ENCODE results near the gene KCTD14. TPM values are rescaled to one million over a fixed set of nuclear protein-coding genes. Genes with fewer than 3 reads are reported as not detected.
"Not testable (repeated sequence)": the region's sequence is repeated elsewhere in the genome, so short reads cannot be mapped to it uniquely, and the experiment has no call there.

The KCTD14 gene
- total and polyA plus RNA-seq, 4 donors: 0.70 to 7.3 (median 6.7) TPM

- WGBS: 35% methylated on average over 7 of the region's 7 CpGs
- DNase-seq (ENCODE audit: low spot score): no peak
- Histone ChIP-seq H3K4me1 (ENCODE audit: control insufficient read depth in 4 of 4, insufficient read depth in 4 of 4, low read length in 3 of 4) (peaks cover 0 to 14% (median 5%) of the 10 kb centered on the region in 4 donors), H3K36me3 (ENCODE audit: control insufficient read depth in 4 of 4, insufficient read depth in 3 of 4, low read depth in 1 of 4, low read length in 3 of 4) (no peaks in the 10 kb centered on the region), H3K9me3 (ENCODE audit: control insufficient read depth in 4 of 4, low read length in 3 of 4) (no peaks in the 10 kb centered on the region), H3K27me3 (ENCODE audit: control insufficient read depth in 4 of 4, insufficient read depth in 4 of 4, low read length in 3 of 4) (no peaks in the 10 kb centered on the region), H3K9ac (ENCODE audit: low read depth in 1 of 2, low read length in 2 of 2) (no peak overlapping the region), H3K27ac (ENCODE audit: low read depth in 1 of 2, low read length in 2 of 2) (no peak overlapping the region), H3K4me3 (ENCODE audit: low read depth in 1 of 3, low read length in 3 of 3) (no peak overlapping the region)
- no peak for TF ChIP-seq CTCF (IDR thresholded peaks at IDR 0.05; ENCODE audit: low read depth, low read length, missing input control)
- TF ChIP-seq EGR1 (IDR thresholded peaks at IDR 0.05; ENCODE audit: low read depth in 2 of 2): no peak
Observed at GRCh38 chr11:78030429-78031325, 7.6 kb upstream of the KCTD14 start.

GRCh38 chr11:78028423-78028822 is 5.3 kb upstream of the KCTD14 start:
- peaks cover 0 to 14% (median 5%) of the 10 kb centered on the region in 4 donors for H3K4me1 ChIP-seq (ENCODE audit: control insufficient read depth in 4 of 4, insufficient read depth in 4 of 4, low read length in 3 of 4)
- not testable (repeated sequence) for H3K4me3 ChIP-seq (ENCODE audit: low read depth in 1 of 3, low read length in 3 of 3); H3K27ac ChIP-seq (ENCODE audit: low read depth in 1 of 2, low read length in 2 of 2); H3K9me3 ChIP-seq (ENCODE audit: control insufficient read depth in 4 of 4, low read length in 3 of 4); H3K36me3 ChIP-seq (ENCODE audit: control insufficient read depth in 4 of 4, insufficient read depth in 3 of 4, low read depth in 1 of 4, low read length in 3 of 4); H3K9ac ChIP-seq (ENCODE audit: low read depth in 1 of 2, low read length in 2 of 2); H3K27me3 ChIP-seq (ENCODE audit: control insufficient read depth in 4 of 4, insufficient read depth in 4 of 4, low read length in 3 of 4); DNase-seq (ENCODE audit: low spot score)
- WGBS: 93% methylated on average over 9 of the region's 9 CpGs

- Histone ChIP-seq H3K36me3 (ENCODE audit: control insufficient read depth in 4 of 4, insufficient read depth in 3 of 4, low read depth in 1 of 4, low read length in 3 of 4) (no peaks in the 10 kb centered on the region), H3K4me3 (ENCODE audit: low read depth in 1 of 3, low read length in 3 of 3) (no peak overlapping the region), H3K4me1 (ENCODE audit: control insufficient read depth in 4 of 4, insufficient read depth in 4 of 4, low read length in 3 of 4) (peaks cover 0 to 15% (median 5%) of the 10 kb centered on the region in 4 donors), H3K9me3 (ENCODE audit: control insufficient read depth in 4 of 4, low read length in 3 of 4) (no peaks in the 10 kb centered on the region), H3K9ac (ENCODE audit: low read depth in 1 of 2, low read length in 2 of 2) (no peak overlapping the region), H3K27me3 (ENCODE audit: control insufficient read depth in 4 of 4, insufficient read depth in 4 of 4, low read length in 3 of 4) (no peaks in the 10 kb centered on the region), H3K27ac (ENCODE audit: low read depth in 1 of 2, low read length in 2 of 2) (no peak overlapping the region)
- 96% methylated on average over 2 of the region's 2 CpGs for WGBS
- no peak for TF ChIP-seq GABPA (IDR thresholded peaks at IDR 0.05 in 1 of 2, conservative IDR thresholded peaks at IDR 0.05 in 1 of 2)
- no peak for TF ChIP-seq RAD21 (IDR thresholded peaks at IDR 0.05)
- no peak for TF ChIP-seq FOXA1 (IDR thresholded peaks at IDR 0.05)
- TF ChIP-seq NR2F2 (IDR thresholded peaks at IDR 0.05): no peak
- no peak for TF ChIP-seq FOXA2 (IDR thresholded peaks at IDR 0.05)
- TF ChIP-seq HNF4G (IDR thresholded peaks at IDR 0.05): no peak
- TF ChIP-seq YY1 (IDR thresholded peaks at IDR 0.05): no peak
- no peak for TF ChIP-seq JUND (IDR thresholded peaks at IDR 0.05)
- TF ChIP-seq EGR1 (IDR thresholded peaks at IDR 0.05; ENCODE audit: low read depth in 2 of 2): no peak
- TF ChIP-seq REST (IDR thresholded peaks at IDR 0.05): no peak
- no peak for TF ChIP-seq MAX (IDR thresholded peaks at IDR 0.05)
- TF ChIP-seq SP1 (IDR thresholded peaks at IDR 0.05): no peak
- no peak for TF ChIP-seq CTCF (IDR thresholded peaks at IDR 0.05; ENCODE audit: low read depth, low read length, missing input control)
- no peak for TF ChIP-seq ATF3 (IDR thresholded peaks at IDR 0.05)
- no peak for TF ChIP-seq RXRA (IDR thresholded peaks at IDR 0.05)
- no peak for DNase-seq (ENCODE audit: low spot score)
Observed at GRCh38 chr11:78027759-78028158, 4.7 kb upstream of the KCTD14 start.

All from liver (tissue), 9 donors.